H1 (cell line): Measurements from ENCODE around the gene LRR1. TPM values are rescaled to one million over a fixed set of nuclear protein-coding genes. Genes with fewer than 3 reads are reported as not detected.

Experiments used
- KDM1A ChIP-seq: fragments of 200-600, 300-600 bp; sonication (generic); IDR thresholded peaks from 2 replicates; pipeline ENCODE4 v1.7.1; 2016; ENCODE audit warnings: mild to moderate bottlenecking, low read length, borderline replicate concordance
- KDM4A ChIP-seq: IDR thresholded peaks from one replicate; pipeline ENCODE4 v1.7.1; 2012; ENCODE audit warnings: low read depth, mild to moderate bottlenecking, moderate library complexity, low read length, inconsistent platforms; ENCODE audit not compliant: severe bottlenecking
- SP1 ChIP-seq: IDR thresholded peaks from 2 replicates; pipeline ENCODE4 v1.6.1; 2011; ENCODE audit warnings: low read depth, low read length
- SP2 ChIP-seq: IDR thresholded peaks from 2 replicates; pipeline ENCODE4 v1.6.1; 2012; ENCODE audit warnings: mild to moderate bottlenecking, low read length, inconsistent platforms
- polyA plus RNA-seq, 7 experiments: library from polyadenylated mRNA; depleted of rRNA in 3 of 7; stranded (reverse) in 5 of 7; unstranded in 2 of 7; fragments of >200 nt in 5 of 7; fragments of 200-250 nt in 2 of 7; gene quantifications; 1 replicate in 5 of 7; 2 replicates in 1 of 7; 4 replicates in 1 of 7; pipeline versions ENCODE4 v1.2.1 to v1.2.3, GENCODE V29; 2011 to 2013; ENCODE audit warnings: missing spikeins in 2 of 7, mixed read lengths in 2 of 7
- total RNA-seq: library from RNA; stranded (reverse); fragmentation: NEBNext Ultra II Directional; extraction: Animal tissue kit (Norgen Biotek cat#: 25700); gene quantifications from 2 replicates; pipeline ENCODE4 v1.2.1, GENCODE V29; 2021
- TF ChIP-seq, protein P1 (sequence below): IDR thresholded peaks from 2 replicates; pipeline ENCODE4 v1.6.1; 2012; ENCODE audit warnings: inconsistent platforms

The LRR1 gene
- total and polyA plus RNA-seq, 2 of the 8 experiments (the other 6 are each of a cell fraction or from before 2014, with no cell fraction given) = 30.7 to 37.5 TPM

GRCh38 chr14:49622022-49622607, 23.4 kb downstream of the LRR1 start (continued):
- TF ChIP-seq SP1 = no peak
- no peak for TF ChIP-seq SP2
- no peak for TF ChIP-seq KDM1A
- TF ChIP-seq, protein P1, sequence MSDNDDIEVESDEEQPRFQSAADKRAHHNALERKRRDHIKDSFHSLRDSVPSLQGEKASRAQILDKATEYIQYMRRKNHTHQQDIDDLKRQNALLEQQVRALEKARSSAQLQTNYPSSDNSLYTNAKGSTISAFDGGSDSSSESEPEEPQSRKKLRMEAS = no peak
- no peak for TF ChIP-seq KDM4A
